Endothelial cell of umbilical vein (primary cell): ENCODE results near the gene NFX1. TPM values are rescaled to one million over a fixed set of nuclear protein-coding genes. Genes with fewer than 3 reads are reported as not detected.

Source experiments
- BruUV-seq: library from RNA; stranded (reverse); fragments of 400-500 nt; replicated peaks from 2 replicates; lab custom pipeline; 2021; lab: Mats Ljungman, UMichigan
- CTCF ChIA-PET: fragments of 300-600, 350-600 bp; sonication (Branson Sonifier 250); formaldehyde crosslinking; loops from one replicate; lab custom pipeline; 2021; ENCODE audit warnings: antibody characterized with exemption, inconsistent platforms; lab: Charles Lee
- POLR2A ChIA-PET: fragments of 300-600, 350-600 bp; sonication (Branson Sonifier 250); formaldehyde crosslinking; loops from one replicate; lab custom pipeline; 2021; ENCODE audit warnings: antibody characterized with exemption, inconsistent platforms; lab: Charles Lee
- DNase-seq: peaks from one replicate; pipeline ENCODE4 v3.0.0-alpha.2; 2011; ENCODE audit warnings: low read depth, low spot score
- FAIRE-seq: peaks from 2 replicates; lab custom pipeline; 2011; peaks lifted over from hg19 to GRCh38; lab: Jason Lieb, UNC
- H2AFZ ChIP-seq: 2 replicates; pipeline ENCODE4 v1.6.0; 2012; ENCODE audit warnings: low read depth, low read length, control low read depth, inconsistent platforms
- H3K27ac ChIP-seq: 2 replicates; pipeline ENCODE4 v1.5.1; 2011; ENCODE audit warnings: low read depth, mild to moderate bottlenecking, control low read depth, low read length, moderate library complexity; ENCODE audit not compliant: insufficient read depth
- H3K27me3 ChIP-seq, 2 experiments: 2 replicates each; pipeline versions ENCODE4 v1.6.0 to v1.6.1; 2011; ENCODE audit warnings: low read length in 2 of 2, mixed read lengths in 1 of 2; ENCODE audit not compliant: control insufficient read depth in 2 of 2, insufficient read depth in 2 of 2
- H3K36me3 ChIP-seq, 2 experiments: 2 replicates in 1 of 2; 3 replicates in 1 of 2; pipeline ENCODE4 v1.5.1; 2011; ENCODE audit warnings: low read length in 2 of 2, mild to moderate bottlenecking in 1 of 2, moderate library complexity in 1 of 2; ENCODE audit not compliant: control insufficient read depth in 2 of 2, insufficient read depth in 2 of 2; ENCODE audit errors: extremely low read depth in 1 of 2
- H3K4me1 ChIP-seq: 3 replicates; pipeline ENCODE4 v1.5.1; 2011; ENCODE audit warnings: mild to moderate bottlenecking, low read length; ENCODE audit not compliant: control insufficient read depth, insufficient read depth; ENCODE audit errors: extremely low read depth
- H3K4me2 ChIP-seq: 2 replicates; pipeline ENCODE4 v1.6.1; 2011; ENCODE audit warnings: low read length, control low read depth, mixed read lengths; ENCODE audit not compliant: insufficient read depth
- H3K4me3 ChIP-seq, 3 experiments: fragments of 200-600 bp in 1 of 3; sonication (generic), shearing (Covaris generic) in 1 of 3; replicated peaks in 1 of 3; 2 replicates each; pipeline ENCODE4 v1.5.1; 2011 to 2016; ENCODE audit warnings: control low read depth in 3 of 3, low read length in 3 of 3, mild to moderate bottlenecking in 2 of 3, inconsistent platforms in 1 of 3, low read depth in 1 of 3, moderate library complexity in 1 of 3; ENCODE audit not compliant: insufficient read depth in 1 of 3
- H3K79me2 ChIP-seq: 2 replicates; pipeline ENCODE4 v1.6.0; 2012; ENCODE audit warnings: low read length, inconsistent platforms; ENCODE audit not compliant: control insufficient read depth, insufficient read depth
- H3K9ac ChIP-seq: replicated peaks from 2 replicates; pipeline ENCODE3; 2011; ENCODE audit warnings: low read length, control low read depth; ENCODE audit not compliant: insufficient read depth; ENCODE audit errors: extremely low read depth
- H3K9me1 ChIP-seq: replicated peaks from 3 replicates; pipeline ENCODE4 v1.6.0; 2011; ENCODE audit warnings: mild to moderate bottlenecking, low read length; ENCODE audit not compliant: control insufficient read depth, insufficient read depth; ENCODE audit errors: extremely low read depth
- H3K9me3 ChIP-seq: replicated peaks from 2 replicates; pipeline ENCODE4 v1.5.1; 2012; ENCODE audit warnings: low read length, inconsistent platforms; ENCODE audit not compliant: control insufficient read depth, insufficient read depth
- H4K20me1 ChIP-seq: replicated peaks from 2 replicates; pipeline ENCODE3; 2011; ENCODE audit warnings: mild to moderate bottlenecking, low read length; ENCODE audit not compliant: control insufficient read depth, insufficient read depth; ENCODE audit errors: extremely low read depth
- CTCF ChIP-seq, 2 donors: IDR thresholded peaks; 1 replicate in 1 of 2; 2 replicates in 1 of 2; pipeline ENCODE4 v1.5.1; 2011; ENCODE audit warnings: low read length in 2 of 2, mild to moderate bottlenecking in 2 of 2, moderate library complexity in 2 of 2, control low read depth in 1 of 2, inconsistent platforms in 1 of 2, low read depth in 1 of 2; ENCODE audit not compliant: insufficient read depth in 1 of 2; ENCODE audit errors: extremely low read depth in 1 of 2
- EZH2 ChIP-seq: IDR thresholded peaks from 2 replicates; pipeline ENCODE4 v1.6.1; 2012; ENCODE audit warnings: borderline replicate concordance, low read depth, mild to moderate bottlenecking, moderate library complexity, low read length, inconsistent platforms; ENCODE audit not compliant: severe bottlenecking
- FOS ChIP-seq: IDR thresholded peaks from 2 replicates; pipeline ENCODE4 v1.6.1; 2011; ENCODE audit warnings: mild to moderate bottlenecking, low read length, moderate library complexity, borderline replicate concordance; ENCODE audit not compliant: insufficient read depth
- GATA2 ChIP-seq: IDR thresholded peaks from 2 replicates; pipeline ENCODE4 v1.7.0; 2011; ENCODE audit warnings: low read depth, mild to moderate bottlenecking, moderate library complexity, mixed read lengths, low read length; ENCODE audit not compliant: insufficient read length, insufficient read depth
- JUN ChIP-seq: IDR thresholded peaks from 2 replicates; pipeline ENCODE4 v1.6.1; 2011; ENCODE audit warnings: borderline replicate concordance, low read depth; ENCODE audit not compliant: insufficient read length, insufficient read depth
- MAX ChIP-seq: IDR thresholded peaks from 2 replicates; pipeline ENCODE4 v1.6.1; 2011; ENCODE audit not compliant: insufficient read depth, insufficient read length
- MYC ChIP-seq: IDR thresholded peaks from one replicate; pipeline ENCODE4 v1.6.1; 2011; ENCODE audit warnings: mild to moderate bottlenecking, low read depth, low read length
- POLR2A ChIP-seq: IDR thresholded peaks from 2 replicates; pipeline ENCODE4 v1.6.1; 2012; ENCODE audit warnings: low read depth, mild to moderate bottlenecking, control low read depth, low read length
- POLR2AphosphoS5 ChIP-seq: IDR thresholded peaks from 2 replicates; pipeline ENCODE4 v1.6.1; 2012; ENCODE audit warnings: low read depth, mild to moderate bottlenecking, control low read depth, low read length, moderate library complexity; ENCODE audit not compliant: insufficient read depth
- dilution Hi-C: fragments of 300-500 bp; cut with MboI; formaldehyde crosslinking; loops from one replicate; pipeline ENCODE4 v1.15.0; 2019; ENCODE audit warnings: low sequenced_read_pairs; ENCODE audit not compliant: extremely low pct_ligation_motif_present
- intact Hi-C: fragments of 100-400 bp; cut with micrococcal nuclease; formaldehyde crosslinking; loops from one replicate; pipeline ENCODE4 v1.10.0; 2022
- polyA plus RNA-seq, 4 experiments: library from polyadenylated mRNA; depleted of rRNA in 3 of 4; stranded (reverse) in 3 of 4; unstranded in 1 of 4; fragments of >200 nt; gene quantifications; 2 replicates each; pipeline versions ENCODE4 v1.2.1 to v1.2.3, GENCODE V29; 2011 to 2012; ENCODE audit warnings: missing spikeins in 1 of 4
- total RNA-seq: library from RNA; stranded (reverse); gene quantifications from 2 replicates; pipeline ENCODE4 v1.2.3, GENCODE V29; 2021

Gene NFX1
- total and polyA plus RNA-seq, 2 donors (not counting 3 experiments of a cell fraction or from before 2014, with no cell fraction given), result 19.3 to 21.7 TPM

- FAIRE-seq, result no peak
- no TSS peak for BruUV-seq
Observed at GRCh38 chr9:33378121-33378795, 87.9 kb downstream of the NFX1 start.

More at GRCh38 chr9:33378121-33378795, 87.9 kb downstream of the NFX1 start:
- H3K79me2 ChIP-seq, result no peaks in the 10 kb centered on the region
- H3K4me1 ChIP-seq, result peaks cover 6% of the 10 kb centered on the region
- H3K4me2 ChIP-seq, result no peak overlapping the region
- TF ChIP-seq GATA2 (no peak), FOS (no peak), MYC (no peak), POLR2A (no peak), CTCF (IDR thresholded peaks at IDR 0.05; ENCODE audit: extremely low read depth in 1 of 2, insufficient read depth in 1 of 2, low read depth in 1 of 2, low read length in 2 of 2) (no peak), EZH2 (no peak), JUN (no peak), POLR2AphosphoS5 (no peak), MAX (no peak)
- no peaks in the 10 kb centered on the region for H4K20me1 ChIP-seq
- H3K36me3 ChIP-seq, result no peaks in the 10 kb centered on the region
- no peak overlapping the region for H3K27ac ChIP-seq
- no peak overlapping the region for H3K9ac ChIP-seq
- ChIA-PET POLR2A (no interaction called here), CTCF (interaction anchor here (1.4 to 7.2 kb wide), 2 partner anchors 35 to 75 kb away, joined by 4 to 164 read pairs; no protein-coding TSS in a partner anchor)
- H3K9me1 ChIP-seq, result no peaks in the 10 kb centered on the region
- no peak for DNase-seq
- no peaks in the 10 kb centered on the region for H3K27me3 ChIP-seq
- no peak overlapping the region for H3K4me3 ChIP-seq
- dilution Hi-C loops, result no loop called here
- intact Hi-C loops, result no loop called here
- no peak overlapping the region for H2AFZ ChIP-seq
- no peaks in the 10 kb centered on the region for H3K9me3 ChIP-seq
